Neural cell (in vitro differentiated cells): ENCODE measurements around the gene RASGRP3.

Experiments used
- CTCF ChIP-seq: fragments of 450-650 bp; IDR thresholded peaks from 2 replicates; pipeline ENCODE4 v1.5.1; 2014; ENCODE audit warnings: antibody characterized with exemption, mild to moderate bottlenecking, moderate library complexity; ENCODE audit not compliant: poor library complexity, severe bottlenecking
- EP300 ChIP-seq: fragments of 450-650 bp; conservative IDR thresholded peaks from 2 replicates; pipeline ENCODE4 v1.6.1; 2014; ENCODE audit warnings: antibody characterized with exemption, mild to moderate bottlenecking, moderate library complexity; ENCODE audit not compliant: poor library complexity, severe bottlenecking
- EZH2 ChIP-seq: fragments of 200-600, 300-800 bp; shearing (Covaris generic), sonication (generic); IDR thresholded peaks from 2 replicates; pipeline ENCODE4 v1.6.1; 2014; ENCODE audit warnings: antibody characterized with exemption, low read length, borderline replicate concordance, mild to moderate bottlenecking; ENCODE audit not compliant: insufficient read depth, poor library complexity, severe bottlenecking
- POLR2AphosphoS5 ChIP-seq: IDR thresholded peaks from 2 replicates; pipeline ENCODE4 v1.6.1; 2012
- RAD21 ChIP-seq: fragments of 450-650 bp; conservative IDR thresholded peaks from 2 replicates; pipeline ENCODE4 v1.6.1; 2014; ENCODE audit warnings: antibody characterized with exemption, mild to moderate bottlenecking, moderate library complexity
- REST ChIP-seq: IDR thresholded peaks from 2 replicates; pipeline ENCODE4 v1.6.1; 2012; ENCODE audit warnings: borderline replicate concordance
- SMC3 ChIP-seq: fragments of 450-650 bp; conservative IDR thresholded peaks from 2 replicates; pipeline ENCODE4 v1.6.1; 2014; ENCODE audit warnings: antibody characterized with exemption, mild to moderate bottlenecking, moderate library complexity; ENCODE audit not compliant: poor library complexity
- TAF1 ChIP-seq: IDR thresholded peaks from 2 replicates; pipeline ENCODE4 v1.6.1; 2012; ENCODE audit warnings: low read depth

- no peak for TF ChIP-seq CTCF
- TF ChIP-seq POLR2AphosphoS5: no peak
- no peak for TF ChIP-seq REST
- TF ChIP-seq EZH2: no peak
- no peak for TF ChIP-seq SMC3
- no peak for TF ChIP-seq EP300
- no peak for TF ChIP-seq TAF1
- TF ChIP-seq RAD21: no peak
Observed at GRCh38 chr2:33502025-33502424, 25.6 kb downstream of the RASGRP3 start.
